Neural crest cell (in vitro differentiated cells): ENCODE data around the gene AKAP7. TPM values are rescaled to one million over a fixed set of nuclear protein-coding genes. Genes with fewer than 3 reads are reported as not detected.
A peak's percentile ranks its signal among the peaks of the same experiment; 100 is the strongest.
"Not testable (repeated sequence)": the region's sequence is repeated elsewhere in the genome, so short reads cannot be mapped to it uniquely, and the experiment has no call there.

ENCODE experiments used
- DNase-seq: peaks from one replicate; pipeline ENCODE4 v3.0.0; 2021; ENCODE audit warnings: low read depth, mixed read lengths, low spot score
- H3K27ac Mint-ChIP-seq: one replicate; pipeline ENCODE4 v1.8.0; 2021; ENCODE audit warnings: mild to moderate bottlenecking, mixed read lengths; ENCODE audit not compliant: unreplicated experiment
- H3K27me3 Mint-ChIP-seq: 2 replicates; pipeline ENCODE4 v1.8.0; 2021; ENCODE audit warnings: low read depth, mild to moderate bottlenecking, mixed read lengths
- H3K36me3 Mint-ChIP-seq: 2 replicates; pipeline ENCODE4 v1.8.0; 2021; ENCODE audit warnings: low read depth, mild to moderate bottlenecking, mixed read lengths
- H3K4me1 Mint-ChIP-seq: 2 replicates; pipeline ENCODE4 v1.8.0; 2021; ENCODE audit warnings: mixed read lengths
- H3K4me3 Mint-ChIP-seq: one replicate; pipeline ENCODE4 v1.8.0; 2021; ENCODE audit warnings: mild to moderate bottlenecking, mixed read lengths
- H3K9me3 Mint-ChIP-seq: 2 replicates; pipeline ENCODE4 v1.8.0; 2021; ENCODE audit warnings: mixed read lengths
- CTCF ChIP-seq: fragments of 200-600 bp; sonication (generic); conservative IDR thresholded peaks from 2 replicates; pipeline ENCODE4 v1.5.0; 2021; ENCODE audit warnings: antibody characterized with exemption, mild to moderate bottlenecking
- long read RNA-seq: library from polyadenylated mRNA; unstranded; transcript quantifications from one replicate; pipeline ENCODE4 v2.0.0, GENCODE V29; 2020
- total RNA-seq: library from RNA; stranded (reverse); gene quantifications from 2 replicates; pipeline ENCODE4 v1.2.1, GENCODE V29; 2021

The AKAP7 gene
- total RNA-seq: 7.3 and 7.8 TPM in 2 replicates
- long read RNA-seq, partial matches to known transcripts: 6 of 10 reads
- long read RNA-seq, other reads (novel, unspliced or antisense): 1 of 10 reads

GRCh38 chr6:131135244-131136020 is at the start of gene AKAP7:
Gene AKAP7 (plus strand): TSS chr6:131135467. CDS start chr6:131135764, 297 bp downstream.
- H3K4me3 Mint-ChIP-seq: peak within 1 kb of the TSS; percentile 92
- H3K9me3 Mint-ChIP-seq: peaks cover 2% of the 10 kb centered on the region
- peak within 1 kb of the TSS; percentile 96 for H3K27ac Mint-ChIP-seq
- H3K36me3 Mint-ChIP-seq: peaks cover 5% of the 10 kb centered on the region
- peak; percentile 79 for DNase-seq
- no peak for TF ChIP-seq CTCF
- peaks cover 27% of the 10 kb centered on the region for H3K4me1 Mint-ChIP-seq
- H3K27me3 Mint-ChIP-seq: no peaks in the 10 kb centered on the region

GRCh38 chr6:131090339-131090738 is 44.9 kb upstream of the AKAP7 start:
- not testable (repeated sequence) for H3K27ac Mint-ChIP-seq, H3K27me3 Mint-ChIP-seq, H3K4me1 Mint-ChIP-seq, DNase-seq, H3K4me3 Mint-ChIP-seq
- H3K9me3 Mint-ChIP-seq: peaks cover 12% of the 10 kb centered on the region
- H3K36me3 Mint-ChIP-seq: peaks cover 24% of the 10 kb centered on the region

GRCh38 chr6:131091944-131092343 is 43.3 kb upstream of the AKAP7 start:
- H3K36me3 Mint-ChIP-seq: peaks cover 17% of the 10 kb centered on the region
- H3K4me1 Mint-ChIP-seq, H3K4me3 Mint-ChIP-seq, H3K27ac Mint-ChIP-seq, DNase-seq, H3K27me3 Mint-ChIP-seq, H3K9me3 Mint-ChIP-seq: not testable (repeated sequence)

- H3K4me3 Mint-ChIP-seq: no peak overlapping the region
- H3K4me1 Mint-ChIP-seq: no peaks in the 10 kb centered on the region
- H3K27me3 Mint-ChIP-seq: no peaks in the 10 kb centered on the region
- no peak for DNase-seq
- no peak overlapping the region for H3K27ac Mint-ChIP-seq
- H3K36me3 Mint-ChIP-seq: peaks cover 15% of the 10 kb centered on the region
- H3K9me3 Mint-ChIP-seq: peaks cover 6% of the 10 kb centered on the region
- TF ChIP-seq CTCF: no peak
Observed at GRCh38 chr6:131093334-131093733, 41.9 kb upstream of the AKAP7 start.

- DNase-seq: no peak
- TF ChIP-seq CTCF: no peak
- Mint-ChIP-seq H3K4me3 (no peak overlapping the region), H3K9me3 (peaks cover 11% of the 10 kb centered on the region), H3K36me3 (peaks cover 7% of the 10 kb centered on the region), H3K27me3 (no peaks in the 10 kb centered on the region), H3K4me1 (no peaks in the 10 kb centered on the region), H3K27ac (no peak overlapping the region)
Observed at GRCh38 chr6:131096786-131097185, 38.5 kb upstream of the AKAP7 start.

GRCh38 chr6:131101911-131102680 is 33.2 kb upstream of the AKAP7 start:
- H3K4me3 Mint-ChIP-seq: no peak overlapping the region
- no peak for DNase-seq
- H3K4me1 Mint-ChIP-seq: peaks cover 12% of the 10 kb centered on the region
- H3K27ac Mint-ChIP-seq: no peak overlapping the region
- H3K27me3 Mint-ChIP-seq: no peaks in the 10 kb centered on the region
- H3K9me3 Mint-ChIP-seq: peaks cover 7% of the 10 kb centered on the region
- TF ChIP-seq CTCF: no peak
- no peaks in the 10 kb centered on the region for H3K36me3 Mint-ChIP-seq
